Posterior vena cava (tissue), 2 donors: ENCODE data around the gene NRG2. TPM values are rescaled to one million over a fixed set of nuclear protein-coding genes. Genes with fewer than 3 reads are reported as not detected.

ENCODE experiments used
- DNase-seq: peaks from one replicate; pipeline ENCODE4 v3.0.0-alpha.2; 2020; ENCODE audit warnings: low spot score
- intact Hi-C, 2 donors: fragments of 100-400 bp; cut with DNase I; formaldehyde crosslinking; loops; one replicate each; pipeline versions ENCODE4 v1.14.1 to v1.14.2; 2022 to 2023
- total RNA-seq, 2 donors: library from RNA; stranded (reverse); fragmentation: NEBNext Ultra II Directional; extraction: Animal tissue kit (Norgen Biotek cat#: 25700); gene quantifications; one replicate each; pipeline ENCODE4 v1.2.1, GENCODE V29; 2021
- donor health status: DM: yes; HTN: yes; CAD: no.
- donor health status: DM: yes; HTN: yes; CAD: no.

NRG2 gene
- total RNA-seq, 2 donors from 2014 or later, result 0.51 to 0.90 TPM

GRCh38 chr5:139955616-139956273 lies 87.4 kb downstream of the NRG2 start:
- DNase-seq, result no peak
- intact Hi-C loops, result loop anchor here in 1 of 2 donors (10.0 kb wide), 1 partner anchor 91 kb away; no protein-coding TSS in a partner anchor

- intact Hi-C loops, result loop anchor here in 1 of 2 donors (10.0 kb wide), 1 partner anchor 90 kb away; no protein-coding TSS in a partner anchor
- no peak for DNase-seq
Observed at GRCh38 chr5:139955053-139955605, 88.0 kb downstream of the NRG2 start.

DNA sequence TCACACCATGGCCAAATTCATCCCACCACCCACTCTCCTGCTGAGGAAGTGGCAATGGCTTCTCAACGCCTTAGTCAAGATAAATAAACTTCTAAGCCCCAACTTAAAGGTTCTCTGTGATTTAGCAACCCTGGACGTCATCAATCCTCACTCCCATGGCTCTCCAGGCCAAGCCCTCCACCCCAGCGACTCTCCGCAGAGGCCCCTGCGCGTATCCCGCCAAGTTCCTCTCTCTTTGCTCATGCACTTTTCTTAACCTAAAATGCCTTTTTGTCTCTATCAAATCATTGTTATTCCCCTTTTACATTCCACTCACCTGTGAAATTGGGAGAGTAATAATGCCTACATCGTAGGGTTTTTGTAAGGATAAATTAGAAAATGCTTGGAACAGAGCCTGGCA lies 88.6 kb downstream of the NRG2 start:
- intact Hi-C loops, result loop anchor here in 1 of 2 donors (10.0 kb wide), 1 partner anchor 90 kb away; no protein-coding TSS in a partner anchor
- DNase-seq, result no peak

- no peak for DNase-seq
- intact Hi-C loops, result loop anchor here in 1 of 2 donors (10.0 kb wide), 1 partner anchor 89 kb away; no protein-coding TSS in a partner anchor
Observed at GRCh38 chr5:139954022-139954421, 89.1 kb downstream of the NRG2 start.

DNA sequence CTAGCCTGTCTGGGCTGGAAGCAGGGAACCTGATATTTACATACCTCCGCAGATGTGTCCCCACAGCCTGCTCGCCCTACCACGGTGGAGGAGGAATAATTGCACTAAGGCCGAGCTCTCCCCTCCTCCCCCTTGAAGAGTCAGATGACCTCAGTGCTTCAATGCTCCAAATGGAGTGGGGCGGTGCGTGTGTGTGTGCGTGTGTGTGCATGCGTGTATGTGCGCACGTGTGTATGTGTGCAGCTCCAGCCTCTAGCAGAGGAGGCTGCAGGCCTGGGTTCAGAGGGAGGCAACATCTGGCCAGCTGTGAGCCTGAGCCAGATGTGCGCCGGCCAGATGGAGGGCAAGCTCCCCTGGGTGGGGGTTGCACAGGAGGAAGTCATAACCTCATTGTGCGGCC lies 90.5 kb downstream of the NRG2 start:
- intact Hi-C loops, result loop anchor here in 1 of 2 donors (10.0 kb wide), 1 partner anchor 88 kb away; no protein-coding TSS in a partner anchor
- no peak for DNase-seq

DNA sequence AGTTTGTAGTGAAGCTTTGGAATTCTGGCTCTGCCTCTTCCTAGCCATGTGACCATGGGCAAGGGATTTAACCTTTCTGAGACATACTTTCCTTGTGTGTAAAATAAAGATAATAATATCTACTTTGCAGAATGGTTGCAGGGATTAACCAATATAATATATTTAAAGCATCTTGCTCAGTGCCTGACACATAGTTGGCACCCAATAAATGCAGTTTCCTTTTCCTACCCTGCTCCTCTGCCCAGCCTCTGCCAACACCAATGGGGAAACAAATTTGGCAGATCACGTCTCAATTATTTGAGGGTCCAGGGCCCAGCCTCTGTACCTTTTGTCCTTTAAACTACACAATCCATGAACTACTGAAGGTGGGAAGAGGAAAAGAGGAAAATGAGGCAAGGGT lies 91.1 kb downstream of the NRG2 start:
- intact Hi-C loops, result loop anchor here in 1 of 2 donors (10.0 kb wide), 1 partner anchor 87 kb away; no protein-coding TSS in a partner anchor
- no peak for DNase-seq

DNA sequence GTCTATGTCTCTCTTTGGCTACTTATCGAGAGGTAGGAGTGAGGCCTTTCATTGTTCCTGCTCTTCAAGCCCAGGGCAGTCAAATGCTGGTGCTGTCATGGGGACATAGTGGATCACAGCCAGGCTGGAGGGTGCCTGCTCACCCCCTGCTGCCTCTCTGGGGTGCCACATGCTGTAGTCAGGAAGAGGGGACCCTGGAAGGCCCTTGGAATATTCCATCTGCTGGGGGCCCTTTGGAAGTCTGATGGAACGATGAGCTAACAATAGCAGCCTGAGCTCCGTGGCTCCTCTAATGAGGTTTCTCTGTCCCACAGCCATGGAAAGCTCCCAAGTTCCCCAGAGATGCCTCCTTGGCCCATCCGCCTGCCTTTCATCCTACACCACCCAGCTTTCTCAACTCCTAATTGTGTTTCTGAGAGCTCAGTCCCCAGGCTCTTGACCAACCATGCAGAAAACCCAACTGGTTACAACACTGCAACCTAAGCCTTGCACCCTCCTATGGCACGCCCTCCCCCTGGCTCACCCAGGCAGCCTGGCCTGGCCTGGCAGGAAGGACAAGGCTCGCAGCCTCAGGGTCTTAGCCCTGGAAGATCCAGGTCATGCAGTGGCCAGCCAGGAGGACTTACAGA lies 91.7 kb downstream of the NRG2 start:
- intact Hi-C loops, result loop anchor here in 1 of 2 donors (10.0 kb wide), 1 partner anchor 87 kb away; no protein-coding TSS in a partner anchor
- no peak for DNase-seq

GRCh38 chr5:139950436-139950835 lies 92.7 kb downstream of the NRG2 start:
- DNase-seq, result no peak
- intact Hi-C loops, result loop anchor here in 1 of 2 donors (10.0 kb wide), 1 partner anchor 86 kb away; no protein-coding TSS in a partner anchor

DNA sequence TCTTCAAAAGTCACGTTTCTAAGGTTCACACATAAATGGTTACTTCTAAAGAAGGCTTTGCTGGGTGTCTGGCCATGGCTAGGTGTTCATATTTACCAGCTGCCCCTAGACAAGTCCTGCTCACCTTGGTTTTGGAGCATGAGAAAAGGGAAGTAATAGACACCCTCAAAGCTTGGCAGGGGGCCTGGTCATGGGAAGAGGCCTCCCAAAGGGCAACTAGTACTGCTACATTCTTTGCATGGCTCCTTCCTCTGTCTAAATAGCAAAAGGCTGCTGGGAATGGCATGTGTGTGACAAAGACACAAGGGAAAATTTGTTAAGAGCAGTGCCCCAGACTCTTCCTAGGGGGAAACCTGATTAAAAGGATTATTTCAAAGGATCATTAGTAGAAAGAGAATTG lies 93.4 kb downstream of the NRG2 start:
- no peak for DNase-seq
- intact Hi-C loops, result loop anchor here in 1 of 2 donors (10.0 kb wide), 1 partner anchor 85 kb away; no protein-coding TSS in a partner anchor

DNA sequence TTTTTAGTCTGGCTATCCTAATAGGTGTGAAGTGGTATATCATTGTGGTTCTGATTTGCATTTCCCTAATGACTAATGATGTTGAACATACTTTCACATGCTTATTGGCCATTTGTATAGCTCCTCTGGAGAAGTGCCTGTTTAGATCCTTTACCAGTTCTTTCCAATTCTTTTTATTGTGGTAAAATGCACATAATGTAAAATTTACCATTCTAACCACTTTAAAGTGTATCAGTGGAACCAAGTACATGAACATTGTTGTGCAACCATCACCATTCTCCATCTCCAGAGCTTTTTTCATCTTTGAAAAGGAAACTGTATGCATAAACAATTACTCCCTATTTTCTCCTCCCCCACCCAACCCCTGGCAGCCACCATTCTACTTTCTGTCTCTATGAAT lies 95.4 kb downstream of the NRG2 start:
- DNase-seq, result no peak
- intact Hi-C loops, result no loop called here

DNA sequence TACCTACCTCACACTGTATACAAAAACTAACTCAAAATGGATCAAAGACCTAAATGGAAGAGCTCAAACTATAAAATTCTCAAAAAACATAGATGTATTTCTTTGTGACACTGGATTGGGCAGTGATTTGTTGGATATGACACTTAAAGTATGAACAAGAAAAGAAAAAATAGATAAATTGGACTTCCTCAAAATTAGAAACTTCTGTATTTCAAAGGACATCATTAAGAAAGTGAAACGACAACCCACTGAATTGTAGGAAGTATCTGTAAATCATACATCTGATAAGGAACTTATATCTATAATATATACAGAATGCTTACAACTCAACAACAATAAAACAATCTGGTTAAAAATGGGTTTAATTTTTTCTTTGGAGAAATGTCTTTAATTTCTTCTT lies 96.7 kb downstream of the NRG2 start:
- intact Hi-C loops, result no loop called here
- DNase-seq, result no peak

DNA sequence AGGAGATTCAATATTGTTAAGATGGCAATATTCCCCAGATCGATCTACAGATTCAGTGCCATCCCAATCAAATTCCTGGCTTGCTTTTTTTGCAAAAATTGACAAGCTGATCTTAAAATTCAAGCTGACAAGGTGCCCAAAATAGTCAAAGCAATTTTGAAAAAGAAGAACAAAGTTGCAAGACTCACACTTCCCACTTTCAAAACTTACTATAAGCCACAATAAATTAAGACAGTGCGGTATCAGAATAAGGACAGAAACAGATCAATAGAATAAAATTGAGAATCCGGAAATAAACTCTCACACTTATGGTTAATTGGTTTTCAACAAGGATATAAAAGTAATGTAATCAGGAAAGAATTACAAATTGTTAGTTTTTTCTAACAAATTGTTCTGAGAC lies 97.1 kb downstream of the NRG2 start:
- intact Hi-C loops, result no loop called here
- no peak for DNase-seq

DNA sequence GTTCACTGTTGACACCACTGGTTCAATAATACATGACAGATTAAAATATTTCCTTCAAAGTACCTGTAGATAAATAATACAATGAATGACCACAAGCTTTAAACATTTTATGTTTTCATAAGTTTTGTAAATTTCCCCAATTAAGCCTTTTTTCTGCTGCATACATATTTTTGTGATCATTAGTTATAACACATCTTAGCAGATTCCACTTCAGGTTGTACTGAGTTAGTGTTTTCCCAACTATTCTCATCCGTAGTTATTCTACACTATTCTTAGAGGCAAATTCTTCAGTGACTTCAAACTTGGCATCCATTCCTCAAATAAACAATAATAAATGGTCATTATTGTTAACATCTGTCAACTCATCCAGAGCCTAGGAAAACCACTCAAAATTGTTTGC lies 100.9 kb downstream of the NRG2 start:
- no peak for DNase-seq
- intact Hi-C loops, result no loop called here

GRCh38 chr5:139930406-139930805 lies 112.7 kb downstream of the NRG2 start:
- DNase-seq, result no peak
- intact Hi-C loops, result no loop called here

- no peak for DNase-seq
- intact Hi-C loops, result no loop called here
Observed at GRCh38 chr5:139926797-139927503, 116.1 kb downstream of the NRG2 start.

- no peak for DNase-seq
- intact Hi-C loops, result no loop called here
Observed at GRCh38 chr5:139925650-139926640, 117.2 kb downstream of the NRG2 start.

DNA sequence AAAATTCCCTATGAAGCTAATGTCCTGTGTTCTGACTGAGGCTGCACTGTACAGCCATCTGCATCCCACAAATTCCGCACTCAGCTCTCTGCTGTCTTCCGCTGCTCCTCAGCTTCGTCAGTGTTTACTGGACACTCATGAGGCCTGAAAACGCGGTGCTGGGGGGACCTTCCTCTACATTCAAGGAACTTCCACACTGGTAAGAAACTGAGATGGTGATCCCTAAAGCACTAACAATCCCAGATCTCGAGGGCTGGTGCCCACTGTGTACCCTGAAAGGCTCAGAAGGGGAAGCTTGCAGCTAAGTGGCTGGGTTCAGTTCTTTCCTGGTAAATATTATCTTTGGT lies 117.9 kb downstream of the NRG2 start:
- intact Hi-C loops, result no loop called here
- no peak for DNase-seq
